Activated CD4-positive, alpha-beta T cell treated with anti-CD3 and anti-CD28 coated beads for 24 hours (primary cell): ENCODE results near the gene ITIH4.

Experiments used
- DNase-seq, 2 donors: peaks; one replicate each; pipeline ENCODE4 v3.0.0-alpha.2; 2020; ENCODE audit warnings: low read depth in 2 of 2

The ITIH4 gene

GRCh38 chr3:52830535-52831258, at the start of gene ITIH4:
TSS of gene ITIH4 (minus strand) at chr3:52830672. CDS start at chr3:52830642, 30 bp downstream.
- no peak for DNase-seq

GRCh38 chr3:52880047-52880446, 49.6 kb upstream of the ITIH4 start:
- DNase-seq, result no peak

GRCh38 chr3:52879581-52879980, 49.1 kb upstream of the ITIH4 start:
- no peak for DNase-seq

- DNase-seq, result no peak
These were observed 48.6 kb upstream of the ITIH4 start for GRCh38 chr3:52879090-52879489.

- DNase-seq, result no peak
These were observed 46.6 kb upstream of the ITIH4 start for GRCh38 chr3:52877085-52877484.

GRCh38 chr3:52874864-52875587, 44.6 kb upstream of the ITIH4 start:
- no peak for DNase-seq

- no peak for DNase-seq
These were observed 43.8 kb upstream of the ITIH4 start for GRCh38 chr3:52874160-52874701.

GRCh38 chr3:52873433-52874159, 43.1 kb upstream of the ITIH4 start:
- no peak for DNase-seq

GRCh38 chr3:52872245-52872644, 41.8 kb upstream of the ITIH4 start:
- DNase-seq, result no peak

GRCh38 chr3:52871761-52872160, 41.3 kb upstream of the ITIH4 start:
- DNase-seq, result no peak

GRCh38 chr3:52870471-52870870, 40.0 kb upstream of the ITIH4 start:
- no peak for DNase-seq

GRCh38 chr3:52866427-52866826, 36.0 kb upstream of the ITIH4 start:
- no peak for DNase-seq

- DNase-seq, result no peak
These were observed 35.5 kb upstream of the ITIH4 start for GRCh38 chr3:52865994-52866393.

- no peak for DNase-seq
These were observed 29.9 kb upstream of the ITIH4 start for GRCh38 chr3:52860424-52860768.

- DNase-seq, result no peak
These were observed 29.4 kb upstream of the ITIH4 start for GRCh38 chr3:52859686-52860423.

GRCh38 chr3:52857864-52858263, 27.4 kb upstream of the ITIH4 start:
- DNase-seq, result no peak

GRCh38 chr3:52857133-52857532, 26.7 kb upstream of the ITIH4 start:
- DNase-seq, result no peak

- no peak for DNase-seq
These were observed 26.2 kb upstream of the ITIH4 start for GRCh38 chr3:52856666-52857065.

- no peak for DNase-seq
These were observed 23.5 kb upstream of the ITIH4 start for GRCh38 chr3:52854013-52854412.

- no peak for DNase-seq
These were observed 21.9 kb upstream of the ITIH4 start for GRCh38 chr3:52852419-52852818.

- peak in 1 of 2 donors; percentile 4 for DNase-seq
These were observed 20.9 kb upstream of the ITIH4 start for GRCh38 chr3:52851348-52851747.

GRCh38 chr3:52849656-52850055, 19.2 kb upstream of the ITIH4 start:
- no peak for DNase-seq
